Mesothelial cell of epicardium (in vitro differentiated cells): ENCODE measurements around the gene TMEM229B. TPM values are rescaled to one million over a fixed set of nuclear protein-coding genes. Genes with fewer than 3 reads are reported as not detected.

Experiments used
- DNase-seq, 2 experiments: peaks; one replicate each; pipeline ENCODE4 v3.0.0; 2021; ENCODE audit warnings: low spot score in 2 of 2; ENCODE audit not compliant: unreplicated experiment in 2 of 2
- H3K27ac Mint-ChIP-seq: 2 replicates; pipeline ENCODE4 v1.8.0; 2021; ENCODE audit warnings: mixed read lengths
- H3K27me3 Mint-ChIP-seq: 2 replicates; pipeline ENCODE4 v1.8.0; 2021; ENCODE audit warnings: low read depth, mixed read lengths
- H3K36me3 Mint-ChIP-seq: 2 replicates; pipeline ENCODE4 v1.8.0; 2021; ENCODE audit warnings: mixed read lengths
- H3K4me1 Mint-ChIP-seq: 2 replicates; pipeline ENCODE4 v1.8.0; 2021; ENCODE audit warnings: mixed read lengths
- H3K4me3 Mint-ChIP-seq: 2 replicates; pipeline ENCODE4 v1.8.0; 2021; ENCODE audit warnings: mild to moderate bottlenecking, moderate library complexity, mixed read lengths
- H3K9me3 Mint-ChIP-seq: 2 replicates; pipeline ENCODE4 v1.8.0; 2021; ENCODE audit warnings: mixed read lengths
- microRNA-seq: library from miRNA; unstranded; fragments of <30 nt; microRNA quantifications from one replicate; pipeline ENCODE4 v1.2.0, GENCODE V29; 2021; ENCODE audit warnings: inconsistent platforms, mixed read lengths
- total RNA-seq: library from RNA; stranded (reverse); gene quantifications from 3 replicates; pipeline ENCODE4 v1.2.1, GENCODE V29; 2021
- TF ChIP-seq, protein P1 (sequence below): fragments of 200-600 bp; sonication (generic); IDR thresholded peaks from one replicate; pipeline ENCODE4 v1.5.0; 2021; ENCODE audit warnings: antibody characterized with exemption; ENCODE audit not compliant: unreplicated experiment

The TMEM229B gene
- total RNA-seq, 1 donor from 2014 or later: 0.83 TPM

- Mint-ChIP-seq H3K4me1 (peaks cover 2% of the 10 kb centered on the region), H3K27ac (no peak overlapping the region), H3K9me3 (no peaks in the 10 kb centered on the region), H3K27me3 (peaks cover 15% of the 10 kb centered on the region), H3K4me3 (no peak overlapping the region), H3K36me3 (no peaks in the 10 kb centered on the region)
- no peak for DNase-seq
- TF ChIP-seq, protein P1, sequence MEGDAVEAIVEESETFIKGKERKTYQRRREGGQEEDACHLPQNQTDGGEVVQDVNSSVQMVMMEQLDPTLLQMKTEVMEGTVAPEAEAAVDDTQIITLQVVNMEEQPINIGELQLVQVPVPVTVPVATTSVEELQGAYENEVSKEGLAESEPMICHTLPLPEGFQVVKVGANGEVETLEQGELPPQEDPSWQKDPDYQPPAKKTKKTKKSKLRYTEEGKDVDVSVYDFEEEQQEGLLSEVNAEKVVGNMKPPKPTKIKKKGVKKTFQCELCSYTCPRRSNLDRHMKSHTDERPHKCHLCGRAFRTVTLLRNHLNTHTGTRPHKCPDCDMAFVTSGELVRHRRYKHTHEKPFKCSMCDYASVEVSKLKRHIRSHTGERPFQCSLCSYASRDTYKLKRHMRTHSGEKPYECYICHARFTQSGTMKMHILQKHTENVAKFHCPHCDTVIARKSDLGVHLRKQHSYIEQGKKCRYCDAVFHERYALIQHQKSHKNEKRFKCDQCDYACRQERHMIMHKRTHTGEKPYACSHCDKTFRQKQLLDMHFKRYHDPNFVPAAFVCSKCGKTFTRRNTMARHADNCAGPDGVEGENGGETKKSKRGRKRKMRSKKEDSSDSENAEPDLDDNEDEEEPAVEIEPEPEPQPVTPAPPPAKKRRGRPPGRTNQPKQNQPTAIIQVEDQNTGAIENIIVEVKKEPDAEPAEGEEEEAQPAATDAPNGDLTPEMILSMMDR: no peak
Observed at GRCh38 chr14:67426161-67426560, 62.4 kb downstream of the TMEM229B start.

DNA sequence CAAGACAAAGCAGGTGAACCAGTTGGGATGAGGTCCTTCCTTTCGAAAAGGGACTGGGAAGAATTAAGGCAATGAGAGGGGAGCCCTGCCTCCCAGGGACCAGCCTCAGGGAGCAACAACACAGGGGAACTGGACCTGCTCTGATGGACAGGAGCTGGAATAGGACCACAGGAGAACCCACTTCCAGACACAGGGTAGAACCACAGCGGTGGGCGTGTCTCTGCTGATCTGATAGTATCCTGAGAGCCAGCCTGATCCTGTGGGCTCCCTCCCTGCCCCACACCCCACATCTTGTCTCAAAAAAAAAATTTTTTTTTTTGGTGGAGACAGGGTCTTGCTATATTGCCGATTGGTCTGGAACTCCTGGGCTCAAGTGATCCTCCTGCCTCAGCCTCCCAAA, 62.9 kb downstream of the TMEM229B start:
- H3K27ac Mint-ChIP-seq: no peak overlapping the region
- peaks cover 15% of the 10 kb centered on the region for H3K27me3 Mint-ChIP-seq
- TF ChIP-seq, protein P1: no peak
- H3K4me3 Mint-ChIP-seq: no peak overlapping the region
- H3K36me3 Mint-ChIP-seq: no peaks in the 10 kb centered on the region
- H3K4me1 Mint-ChIP-seq: peaks cover 2% of the 10 kb centered on the region
- DNase-seq: no peak
- H3K9me3 Mint-ChIP-seq: no peaks in the 10 kb centered on the region

DNA sequence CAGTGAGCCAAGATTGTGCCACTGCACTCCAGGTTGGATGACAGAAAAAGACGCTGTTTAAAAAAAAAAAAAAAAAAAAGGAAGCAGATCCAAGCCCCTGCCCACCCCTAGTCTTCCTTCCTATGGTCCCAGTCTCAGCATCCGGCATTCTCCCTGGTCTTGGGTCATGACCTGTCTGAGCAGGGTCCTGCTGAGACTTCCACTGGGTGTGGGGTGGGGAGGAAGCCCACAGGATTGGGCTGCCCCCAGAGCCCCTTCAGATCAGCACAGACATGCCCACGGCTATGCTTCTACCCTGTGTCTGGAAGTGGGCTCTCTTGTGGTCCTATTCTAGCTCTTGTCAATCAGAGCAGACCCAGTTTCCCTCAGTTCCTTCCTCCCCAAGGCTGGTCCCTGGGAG, 64.0 kb downstream of the TMEM229B start:
- no peaks in the 10 kb centered on the region for H3K9me3 Mint-ChIP-seq
- no peak overlapping the region for H3K4me3 Mint-ChIP-seq
- no peaks in the 10 kb centered on the region for H3K36me3 Mint-ChIP-seq
- no peak for DNase-seq
- peaks cover 13% of the 10 kb centered on the region for H3K27me3 Mint-ChIP-seq
- peaks cover 2% of the 10 kb centered on the region for H3K4me1 Mint-ChIP-seq
- TF ChIP-seq, protein P1: no peak
- H3K27ac Mint-ChIP-seq: no peak overlapping the region

DNA sequence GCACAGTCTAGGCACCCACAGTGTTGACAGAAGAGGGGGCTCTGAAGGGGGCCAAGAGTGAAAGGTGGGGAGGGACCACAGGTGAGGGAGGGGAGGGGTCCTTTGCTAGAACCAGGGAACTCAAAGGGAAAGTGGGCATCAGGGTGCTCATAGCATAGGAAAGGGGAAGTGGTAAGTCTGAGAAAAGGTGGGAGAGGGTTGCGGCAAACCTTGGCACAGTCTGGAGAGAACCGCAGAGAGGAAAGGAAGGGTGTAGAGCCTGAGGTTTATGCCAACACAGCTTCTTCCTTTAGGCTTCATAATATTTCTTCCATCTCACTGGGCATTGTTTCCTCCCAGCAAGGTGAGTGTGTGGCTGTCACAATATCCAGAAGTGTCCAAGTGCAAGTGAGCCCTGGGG, 65.1 kb downstream of the TMEM229B start:
- no peak for DNase-seq
- Mint-ChIP-seq H3K36me3 (no peaks in the 10 kb centered on the region), H3K9me3 (no peaks in the 10 kb centered on the region), H3K27ac (no peak overlapping the region), H3K4me1 (no peaks in the 10 kb centered on the region), H3K4me3 (no peak overlapping the region), H3K27me3 (peaks cover 13% of the 10 kb centered on the region)
- TF ChIP-seq, protein P1: no peak

GRCh38 chr14:67421356-67422224, 66.9 kb downstream of the TMEM229B start:
- TF ChIP-seq, protein P1: no peak
- Mint-ChIP-seq H3K9me3 (no peaks in the 10 kb centered on the region), H3K4me1 (no peaks in the 10 kb centered on the region), H3K27ac (no peak overlapping the region), H3K27me3 (peaks cover 11% of the 10 kb centered on the region), H3K4me3 (no peak overlapping the region), H3K36me3 (no peaks in the 10 kb centered on the region)
- DNase-seq: no peak

Small RNA genes within 50 kb of the gene (microRNA-seq; reads per million reads assigned to microRNA genes)
- gene MIR5694: not detected

Other genes starting within 250 kb of the TMEM229B start
- 36.5 to 43.0 TPM (median 39.7 TPM) in 3 replicates for gene PALS1, start 247.3 kb downstream of the TMEM229B start, total RNA-seq
- gene ATP6V1D, start 128.9 kb downstream of the TMEM229B start, total RNA-seq: 41.7 to 45.2 TPM (median 41.9 TPM) in 3 replicates
- gene EIF2S1, start 128.4 kb downstream of the TMEM229B start, total RNA-seq: 52.6 to 55.4 TPM (median 54.7 TPM) in 3 replicates
- 0.95 TPM in 1 of 3 replicates, not detected in the others for gene PLEK2, start 76.6 kb downstream of the TMEM229B start, total RNA-seq
- gene PLEKHH1, start 44.6 kb upstream of the TMEM229B start, total RNA-seq: 20.5 to 21.4 TPM (median 21.0 TPM) in 3 replicates
- gene PIGH, start 111.5 kb upstream of the TMEM229B start, total RNA-seq: 11.4 to 13.4 TPM (median 11.9 TPM) in 3 replicates
- gene ARG2, start 131.2 kb upstream of the TMEM229B start, total RNA-seq: 2.5 to 4.5 TPM (median 2.9 TPM) in 3 replicates
- 75.7 to 95.0 TPM (median 88.9 TPM) in 3 replicates for gene VTI1B, start 185.9 kb upstream of the TMEM229B start, total RNA-seq
- gene RDH11, start 207.0 kb upstream of the TMEM229B start, total RNA-seq: 55.3 to 56.1 TPM (median 55.6 TPM) in 3 replicates
- gene RDH12, start 213.2 kb upstream of the TMEM229B start, total RNA-seq: not detected in 3 replicates